GM10248 (cell line): ENCODE results near the gene C1orf116.
A peak's percentile ranks its signal among the peaks of the same experiment; 100 is the strongest.
"Not testable (repeated sequence)": the region's sequence is repeated elsewhere in the genome, so short reads cannot be mapped to it uniquely, and the experiment has no call there.

Source experiments
- CTCF ChIA-PET: fragments of 300-600 bp; sonication (Branson Sonifier 250); formaldehyde crosslinking; extraction: SDS; loops from one replicate; lab custom pipeline; 2021; ENCODE audit warnings: antibody characterized with exemption; lab: Yijun Ruan, JAX
- POLR2A ChIA-PET: fragments of 350-650 bp; sonication (Branson Sonifier 250); formaldehyde crosslinking; extraction: SDS; loops from one replicate; lab custom pipeline; 2020; ENCODE audit warnings: antibody characterized with exemption; lab: Yijun Ruan, JAX
- DNase-seq: peaks from one replicate; pipeline ENCODE4 v3.0.0; 2012; ENCODE audit errors: extremely low spot score
- CTCF ChIP-seq: IDR thresholded peaks from 2 replicates; pipeline ENCODE4 v1.5.1; 2012; ENCODE audit warnings: mild to moderate bottlenecking, low read depth; ENCODE audit errors: extremely low read depth, missing control alignments, control extremely low read depth

The C1orf116 gene

GRCh38 chr1:207049974-207050391 lies 17.4 kb upstream of the C1orf116 start:
- ChIA-PET CTCF (interaction anchor here (0.7 to 5.1 kb wide), 25 partner anchors 8 to 443 kb away, joined by 3 to 29 read pairs (median 4); partner anchors contain the start of gene CD55), POLR2A (no interaction called here)
- peak; percentile 56 for DNase-seq
- peak; percentile 66 for TF ChIP-seq CTCF

- no peak for TF ChIP-seq CTCF
- DNase-seq = no peak
- POLR2A ChIA-PET = no interaction called here
- CTCF ChIA-PET = interaction anchor here (0.8 to 5.1 kb wide), 23 partner anchors 8 to 443 kb away, joined by 3 to 29 read pairs (median 5); no protein-coding TSS in a partner anchor
These were observed 17.0 kb upstream of the C1orf116 start for GRCh38 chr1:207049514-207049913.

GRCh38 chr1:207049054-207049453 lies 16.5 kb upstream of the C1orf116 start:
- no peak for TF ChIP-seq CTCF
- ChIA-PET POLR2A (no interaction called here), CTCF (interaction anchor here (0.8 to 5.1 kb wide), 15 partner anchors 9 to 356 kb away, joined by 3 to 29 read pairs (median 10); no protein-coding TSS in a partner anchor)
- DNase-seq = no peak

- ChIA-PET POLR2A (no interaction called here), CTCF (interaction anchor here (1.1 to 5.1 kb wide), 9 partner anchors 13 to 132 kb away, joined by 3 to 29 read pairs (median 11); no protein-coding TSS in a partner anchor)
- TF ChIP-seq CTCF = no peak
- DNase-seq = no peak
These were observed 15.5 kb upstream of the C1orf116 start for GRCh38 chr1:207048041-207048440.

- CTCF ChIA-PET = interaction anchor here (1.3 to 5.1 kb wide), 5 partner anchors 14 to 65 kb away, joined by 3 to 29 read pairs (median 6); partner anchors contain the start of gene C1orf116
- POLR2A ChIA-PET = no interaction called here
- TF ChIP-seq CTCF = no peak
- DNase-seq = no peak
These were observed 14.9 kb upstream of the C1orf116 start for GRCh38 chr1:207047505-207047904.

- DNase-seq = no peak
- POLR2A ChIA-PET = no interaction called here
- no peak for TF ChIP-seq CTCF
- CTCF ChIA-PET = interaction anchor here (0.9 to 1.5 kb wide), 3 partner anchors 12 to 64 kb away, joined by 3 read pairs; no protein-coding TSS in a partner anchor
These were observed 12.9 kb upstream of the C1orf116 start for GRCh38 chr1:207045453-207045852.

- CTCF ChIA-PET = interaction anchor here (1.4 kb wide), 1 partner anchor 59 kb away, joined by 6 read pairs; no protein-coding TSS in a partner anchor
- POLR2A ChIA-PET, DNase-seq: not testable (repeated sequence)
These were observed 8.8 kb upstream of the C1orf116 start for GRCh38 chr1:207041397-207041796.
